GM12878 (cell line): ENCODE measurements around the gene DAGLA. TPM values are rescaled to one million over a fixed set of nuclear protein-coding genes. Genes with fewer than 3 reads are reported as not detected.

Experiments
- ATAC-seq: fragments of 200-7000 bp; cut with Tn5 transposase; 3 replicates; pipeline ENCODE4 v1.9.1; 2020; ENCODE audit warnings: mild to moderate bottlenecking, moderate library complexity
- BruUV-seq: library from RNA; stranded (reverse); fragments of 400-500 nt; replicated peaks from 2 replicates; lab custom pipeline; 2021; lab: Mats Ljungman, UMichigan
- CTCF ChIA-PET: fragments of 300-600 bp; sonication (Branson Sonifier 250); formaldehyde crosslinking; extraction: SDS; loops from one replicate; lab custom pipeline; 2021; ENCODE audit warnings: inconsistent platforms; lab: Yijun Ruan, JAX
- POLR2A ChIA-PET: fragments of 350-600 bp; formaldehyde crosslinking; extraction: SDS; loops from one replicate; lab custom pipeline; 2021; ENCODE audit warnings: inconsistent platforms; lab: Charles Lee
- RAD21 ChIA-PET: fragments of 300-600 bp; sonication (Branson Sonifier 250); formaldehyde crosslinking; loops from one replicate; lab custom pipeline; 2023; ENCODE audit warnings: antibody characterized with exemption; ENCODE audit not compliant: unreplicated experiment; lab: Charles Lee
- SMC1A ChIA-PET: fragments of 300-600 bp; sonication (Branson Sonifier 250); formaldehyde crosslinking; loops from one replicate; lab custom pipeline; 2023; ENCODE audit not compliant: unreplicated experiment, uncharacterized antibody; lab: Charles Lee
- DNase-seq: peaks from one replicate; pipeline ENCODE4 v3.0.0-alpha.2; 2011; ENCODE audit warnings: low read depth, low spot score
- FAIRE-seq: peaks from 3 replicates; lab custom pipeline; 2011; peaks lifted over from hg19 to GRCh38; lab: Jason Lieb, UNC
- H2AFZ ChIP-seq: 2 replicates; pipeline ENCODE4 v1.6.0; 2011; ENCODE audit warnings: low read depth, low read length, control low read depth; ENCODE audit not compliant: control insufficient read depth
- H3K27ac ChIP-seq: 2 replicates; pipeline ENCODE4 v1.5.1; 2011; ENCODE audit warnings: control low read depth; ENCODE audit not compliant: control insufficient read depth, insufficient read depth
- H3K27me3 ChIP-seq, 2 experiments: replicated peaks in 1 of 2; 2 replicates each; pipeline versions ENCODE4 v1.6.0 to v1.6.1; 2011; ENCODE audit warnings: low read length in 1 of 2; ENCODE audit not compliant: control insufficient read depth in 2 of 2, insufficient read depth in 2 of 2
- H3K36me3 ChIP-seq, 2 experiments: 2 replicates each; pipeline ENCODE4 v1.5.1; 2011; ENCODE audit warnings: low read length in 1 of 2; ENCODE audit not compliant: control insufficient read depth in 2 of 2, insufficient read depth in 2 of 2
- H3K4me1 ChIP-seq: 2 replicates; pipeline ENCODE4 v1.6.1; 2011; ENCODE audit warnings: mild to moderate bottlenecking, low read length, moderate library complexity, mixed read lengths; ENCODE audit not compliant: control insufficient read depth, insufficient read depth
- H3K4me2 ChIP-seq: 2 replicates; pipeline ENCODE4 v1.6.0; 2011; ENCODE audit warnings: control low read depth; ENCODE audit not compliant: control insufficient read depth, insufficient read depth
- H3K4me3 ChIP-seq: fragments of 200-600 bp; sonication (generic); 2 replicates; pipeline ENCODE4 v1.5.1; 2016
- H3K79me2 ChIP-seq: 2 replicates; pipeline ENCODE4 v1.6.0; 2011; ENCODE audit warnings: low read length; ENCODE audit not compliant: control insufficient read depth, insufficient read depth
- H3K9ac ChIP-seq: 2 replicates; pipeline ENCODE4 v1.8.0; 2011; ENCODE audit warnings: low read length, control low read depth, mixed read lengths; ENCODE audit not compliant: control insufficient read depth, insufficient read depth
- H3K9me3 ChIP-seq: replicated peaks from 3 replicates; pipeline ENCODE4 v1.5.1; 2011; ENCODE audit warnings: mild to moderate bottlenecking, low read length; ENCODE audit not compliant: control insufficient read depth, insufficient read depth
- H4K20me1 ChIP-seq: 2 replicates; pipeline ENCODE4 v1.6.0; 2011; ENCODE audit not compliant: control insufficient read depth, insufficient read depth
- BHLHE40 ChIP-seq, 2 experiments: fragments of 450-650 bp in 1 of 2; IDR thresholded peaks; 2 replicates each; pipeline ENCODE4 v1.6.1; 2011 to 2017; ENCODE audit warnings: low read depth in 2 of 2, borderline replicate concordance in 1 of 2, improper control_type of control experiment in 1 of 2, low read length in 1 of 2, mild to moderate bottlenecking in 1 of 2
- FOXM1 ChIP-seq: IDR thresholded peaks from 2 replicates; pipeline ENCODE4 v1.6.1; 2012; ENCODE audit warnings: low read depth, mild to moderate bottlenecking, inconsistent platforms, low read length, moderate library complexity
- PAX5 ChIP-seq: IDR thresholded peaks from 2 replicates; pipeline ENCODE4 v1.6.1; 2011; ENCODE audit warnings: low read depth, low read length, borderline replicate concordance
- PML ChIP-seq: IDR thresholded peaks from 2 replicates; pipeline ENCODE4 v1.6.1; 2012; ENCODE audit warnings: low read length, inconsistent platforms
- WGBS: methylation state at CpG from one replicate; pipeline ENCODE4 v1.1.6; 2016; ENCODE audit warnings: low lambda C conversion rate; ENCODE audit not compliant: insufficient replicate concordance, insufficient coverage; ENCODE audit errors: missing lambda C conversion rate; 5-methylcytosine and 5-hydroxymethylcytosine counted together
- in situ Hi-C: fragments of 300-500 bp; cut with MboI; formaldehyde crosslinking; loops from 9 replicates; pipeline ENCODE4 v1.14.3; 2018; ENCODE audit warnings: mixed read lengths
- intact Hi-C: fragments of 100-400 bp; cut with micrococcal nuclease; formaldehyde crosslinking; loops from one replicate; pipeline ENCODE4 v1.14.2; 2022; ENCODE audit not compliant: unreplicated experiment
- polyA plus RNA-seq, 11 experiments: library from polyadenylated mRNA; depleted of rRNA in 4 of 11; unstranded in 6 of 11; stranded (reverse) in 5 of 11; fragments of >200 nt; fragmentation: Nextera tagmentation in 4 of 11; fragmentation: Illumina TruSeq in 1 of 11; extraction: Ambion mirVana in 4 of 11; extraction: Trizol in 1 of 11; gene quantifications; 1 replicate in 1 of 11; 2 replicates in 10 of 11; pipeline versions ENCODE4 v1.2.1 to v1.2.3, GENCODE V29; 2011 to 2016; ENCODE audit warnings: inconsistent platforms in 2 of 11, missing spikeins in 2 of 11, low read depth in 1 of 11
- total RNA-seq, 4 experiments: library from RNA; depleted of rRNA in 3 of 4; stranded (reverse); fragments of >200 nt in 3 of 4; fragmentation: Illumina TruSeq in 1 of 4; extraction: Trizol in 1 of 4; gene quantifications; 2 replicates each; pipeline versions ENCODE4 v1.2.1 to v1.2.3, GENCODE V29; 2013 to 2021
- TF ChIP-seq, protein P1 (sequence below): fragments of 450-650 bp; formaldehyde crosslinking; IDR thresholded peaks from 2 replicates; pipeline ENCODE4 v1.4.0; 2022; ENCODE audit warnings: mild to moderate bottlenecking, moderate library complexity
- TF ChIP-seq, protein P2 (sequence below): fragments of 450-650 bp; IDR thresholded peaks from 2 replicates; pipeline ENCODE4 v1.6.1; 2017; ENCODE audit warnings: antibody characterized with exemption, mild to moderate bottlenecking, moderate library complexity

Gene DAGLA
- total and polyA plus RNA-seq, 10 of the 15 experiments (the other 5 are each of a cell fraction or from before 2014, with no cell fraction given): 0.05 TPM; not detected in 9

DNA sequence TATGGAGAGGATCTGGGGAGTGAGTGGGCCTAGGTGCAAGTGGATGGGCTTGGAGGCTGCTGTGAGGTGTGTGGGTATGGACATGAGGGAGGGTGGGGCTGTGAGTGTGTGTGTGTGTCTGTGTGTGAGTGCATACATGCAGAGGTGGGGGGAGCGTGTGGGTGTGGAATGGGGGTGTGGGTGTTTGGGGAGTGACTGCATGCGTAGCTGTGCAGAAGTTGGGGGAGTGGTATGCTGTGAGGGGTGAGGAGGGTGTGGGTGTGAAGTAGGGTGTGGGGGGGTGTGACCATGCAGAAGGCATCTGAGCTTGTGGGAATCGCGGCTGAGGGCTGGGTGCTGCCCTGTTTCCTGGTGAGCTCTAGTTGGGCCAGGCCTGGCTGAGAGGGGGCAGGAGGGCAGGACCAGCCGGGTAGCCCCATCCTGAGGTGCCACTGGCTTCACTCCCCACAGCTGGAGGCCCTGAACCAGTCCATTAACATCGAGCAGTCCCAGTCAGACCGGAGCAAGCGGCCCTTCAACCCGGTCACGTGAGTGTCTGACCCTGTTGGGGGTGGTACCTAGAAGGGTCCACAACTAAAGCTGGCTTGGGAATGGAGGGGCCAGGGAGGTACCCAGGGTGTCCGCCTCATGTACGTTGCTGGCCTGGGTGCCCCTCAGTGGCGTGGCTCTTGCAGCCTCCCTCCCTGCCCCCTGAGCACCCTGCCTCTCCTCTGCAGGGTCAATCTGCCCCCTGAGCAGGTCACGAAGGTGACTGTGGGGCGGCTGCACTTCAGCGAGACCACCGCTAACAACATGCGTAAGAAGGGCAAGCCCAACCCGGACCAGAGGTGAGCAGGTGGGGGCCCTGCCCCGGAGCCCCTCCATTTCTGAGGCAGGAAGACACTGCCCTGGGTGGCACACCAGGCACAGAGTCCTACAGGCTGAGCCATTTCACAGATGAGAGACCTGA, 95.7 kb downstream of the DAGLA start:
- ATAC-seq: no peak
- RAD21 ChIA-PET: interaction anchor here (0.5 to 2.5 kb wide), 3 partner anchors 23 to 908 kb away, joined by 3 to 15 read pairs (median 5); partner anchors contain the start of genes MYRF and ZP1
- Histone ChIP-seq H3K4me3 (no peak overlapping the region), H3K4me1 (no peaks in the 10 kb centered on the region; the same call in 1 of the 2 replicates), H2AFZ (no peak overlapping the region), H3K27me3 (no peaks in the 10 kb centered on the region), H3K79me2 (no peaks in the 10 kb centered on the region), H3K36me3 (no peaks in the 10 kb centered on the region), H3K9me3 (no peaks in the 10 kb centered on the region), H3K4me2 (no peak overlapping the region), H3K9ac (no peak overlapping the region), H3K27ac (no peak overlapping the region), H4K20me1 (no peaks in the 10 kb centered on the region)
- SMC1A ChIA-PET: interaction anchor here (0.7 to 2.6 kb wide), 4 partner anchors 11 to 95 kb away, joined by 3 to 8 read pairs (median 5); no protein-coding TSS in a partner anchor
- WGBS: 64% methylated on average over 17 of the region's 20 CpGs
- no peak for FAIRE-seq
- no peak for DNase-seq
- no TSS peak for BruUV-seq
- TF ChIP-seq, protein P1, sequence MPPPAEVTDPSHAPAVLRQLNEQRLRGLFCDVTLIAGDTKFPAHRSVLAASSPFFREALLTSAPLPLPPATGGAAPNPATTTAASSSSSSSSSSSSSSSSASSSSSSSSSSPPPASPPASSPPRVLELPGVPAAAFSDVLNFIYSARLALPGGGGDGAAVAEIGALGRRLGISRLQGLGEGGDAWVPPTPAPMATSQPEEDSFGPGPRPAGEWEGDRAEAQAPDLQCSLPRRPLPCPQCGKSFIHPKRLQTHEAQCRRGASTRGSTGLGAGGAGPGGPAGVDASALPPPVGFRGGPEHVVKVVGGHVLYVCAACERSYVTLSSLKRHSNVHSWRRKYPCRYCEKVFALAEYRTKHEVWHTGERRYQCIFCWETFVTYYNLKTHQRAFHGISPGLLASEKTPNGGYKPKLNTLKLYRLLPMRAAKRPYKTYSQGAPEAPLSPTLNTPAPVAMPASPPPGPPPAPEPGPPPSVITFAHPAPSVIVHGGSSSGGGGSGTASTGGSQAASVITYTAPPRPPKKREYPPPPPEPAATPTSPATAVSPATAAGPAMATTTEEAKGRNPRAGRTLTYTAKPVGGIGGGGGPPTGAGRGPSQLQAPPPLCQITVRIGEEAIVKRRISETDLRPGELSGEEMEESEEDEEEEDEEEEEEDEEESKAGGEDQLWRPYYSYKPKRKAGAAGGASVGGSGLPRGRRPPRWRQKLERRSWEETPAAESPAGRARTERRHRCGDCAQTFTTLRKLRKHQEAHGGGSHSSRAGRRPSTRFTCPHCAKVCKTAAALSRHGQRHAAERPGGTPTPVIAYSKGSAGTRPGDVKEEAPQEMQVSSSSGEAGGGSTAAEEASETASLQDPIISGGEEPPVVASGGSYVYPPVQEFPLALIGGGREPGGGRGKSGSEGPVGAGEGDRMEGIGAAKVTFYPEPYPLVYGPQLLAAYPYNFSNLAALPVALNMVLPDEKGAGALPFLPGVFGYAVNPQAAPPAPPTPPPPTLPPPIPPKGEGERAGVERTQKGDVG (CRISPR knock-in tag): no peak
- no peak for TF ChIP-seq PML
- TF ChIP-seq, protein P2, sequence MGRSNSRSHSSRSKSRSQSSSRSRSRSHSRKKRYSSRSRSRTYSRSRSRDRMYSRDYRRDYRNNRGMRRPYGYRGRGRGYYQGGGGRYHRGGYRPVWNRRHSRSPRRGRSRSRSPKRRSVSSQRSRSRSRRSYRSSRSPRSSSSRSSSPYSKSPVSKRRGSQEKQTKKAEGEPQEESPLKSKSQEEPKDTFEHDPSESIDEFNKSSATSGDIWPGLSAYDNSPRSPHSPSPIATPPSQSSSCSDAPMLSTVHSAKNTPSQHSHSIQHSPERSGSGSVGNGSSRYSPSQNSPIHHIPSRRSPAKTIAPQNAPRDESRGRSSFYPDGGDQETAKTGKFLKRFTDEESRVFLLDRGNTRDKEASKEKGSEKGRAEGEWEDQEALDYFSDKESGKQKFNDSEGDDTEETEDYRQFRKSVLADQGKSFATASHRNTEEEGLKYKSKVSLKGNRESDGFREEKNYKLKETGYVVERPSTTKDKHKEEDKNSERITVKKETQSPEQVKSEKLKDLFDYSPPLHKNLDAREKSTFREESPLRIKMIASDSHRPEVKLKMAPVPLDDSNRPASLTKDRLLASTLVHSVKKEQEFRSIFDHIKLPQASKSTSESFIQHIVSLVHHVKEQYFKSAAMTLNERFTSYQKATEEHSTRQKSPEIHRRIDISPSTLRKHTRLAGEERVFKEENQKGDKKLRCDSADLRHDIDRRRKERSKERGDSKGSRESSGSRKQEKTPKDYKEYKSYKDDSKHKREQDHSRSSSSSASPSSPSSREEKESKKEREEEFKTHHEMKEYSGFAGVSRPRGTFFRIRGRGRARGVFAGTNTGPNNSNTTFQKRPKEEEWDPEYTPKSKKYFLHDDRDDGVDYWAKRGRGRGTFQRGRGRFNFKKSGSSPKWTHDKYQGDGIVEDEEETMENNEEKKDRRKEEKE: no peak
- no peak for TF ChIP-seq FOXM1
- peak in 1 of 2 experiments; percentile 45; a peak in 1 of 4 replicates for TF ChIP-seq BHLHE40 (IDR thresholded peaks at IDR 0.05; ENCODE audit: borderline replicate concordance in 1 of 2, low read depth in 2 of 2, low read length in 1 of 2)
- TF ChIP-seq PAX5: no peak
- CTCF ChIA-PET: interaction anchor here (0.9 to 7.5 kb wide), 8 partner anchors 9 to 333 kb away, joined by 3 to 88 read pairs (median 4); no protein-coding TSS in a partner anchor
- POLR2A ChIA-PET: interaction anchor here (0.5 to 1.9 kb wide), 2 partner anchors 8 to 28 kb away, joined by 5 to 6 read pairs; no protein-coding TSS in a partner anchor
- intact Hi-C loops: loop anchor here (1.0 kb wide), 1 partner anchor 29 kb away; no protein-coding TSS in a partner anchor
- in situ Hi-C loops: no loop called here
